ENCODE results near the gene KRTAP5-3.

The KRTAP5-3 gene

DNA sequence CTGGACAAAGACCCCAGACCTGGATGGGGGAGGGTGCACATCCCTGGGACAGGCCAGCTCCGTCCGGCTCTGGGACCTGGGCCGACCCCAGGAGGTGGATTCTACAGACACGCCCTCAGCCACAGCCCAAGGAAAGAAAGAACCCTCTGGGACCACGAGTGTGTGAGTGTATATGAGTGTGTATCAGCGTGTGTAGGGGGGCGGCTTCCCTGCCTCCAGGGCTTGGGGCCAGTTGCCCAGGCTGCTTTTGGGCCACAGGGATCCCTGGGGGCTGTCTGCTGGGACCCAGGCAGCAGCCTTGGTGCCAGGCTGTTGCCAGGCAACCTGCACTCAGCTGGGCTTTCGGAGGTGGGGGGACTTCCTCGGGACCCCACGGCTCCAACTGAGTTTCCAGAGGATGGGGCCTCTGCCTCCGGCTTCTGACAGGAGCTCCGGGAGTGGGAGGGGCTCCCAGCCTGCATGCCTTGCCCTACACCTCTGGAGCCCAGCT lies 45.1 kb downstream of the KRTAP5-3 start:
- DNase-seq = no peak

DNA sequence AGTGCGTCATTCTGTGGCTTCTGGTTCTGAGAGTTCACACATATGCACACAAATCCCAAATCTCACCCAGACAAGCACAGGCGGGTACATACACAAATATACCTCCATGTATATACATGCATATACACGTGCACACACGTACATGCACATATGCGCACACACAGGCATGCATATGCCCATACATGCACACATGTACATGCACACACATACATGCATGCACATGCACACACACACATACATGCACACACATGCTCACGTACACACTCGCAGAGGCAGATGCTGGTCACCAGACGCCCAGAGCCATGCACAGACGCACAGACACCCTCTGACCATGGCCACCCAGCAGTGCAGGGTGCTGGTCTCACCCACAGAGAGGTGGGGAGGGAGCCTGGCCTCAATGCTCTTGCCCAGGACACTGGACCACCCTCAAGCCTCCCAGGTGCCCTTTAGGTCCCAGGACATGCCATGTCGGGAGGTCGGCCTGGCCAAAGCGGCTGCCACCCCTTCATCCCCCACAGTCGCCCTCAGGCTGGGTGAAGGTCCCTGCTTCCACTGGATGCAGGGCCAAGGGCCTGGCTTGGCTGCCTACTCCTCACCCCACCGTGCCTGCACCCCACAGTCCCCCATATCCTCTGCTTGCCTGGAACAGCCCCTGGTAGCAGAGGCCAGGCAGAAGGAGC lies 45.7 kb downstream of the KRTAP5-3 start:
- no peak for DNase-seq

DNA sequence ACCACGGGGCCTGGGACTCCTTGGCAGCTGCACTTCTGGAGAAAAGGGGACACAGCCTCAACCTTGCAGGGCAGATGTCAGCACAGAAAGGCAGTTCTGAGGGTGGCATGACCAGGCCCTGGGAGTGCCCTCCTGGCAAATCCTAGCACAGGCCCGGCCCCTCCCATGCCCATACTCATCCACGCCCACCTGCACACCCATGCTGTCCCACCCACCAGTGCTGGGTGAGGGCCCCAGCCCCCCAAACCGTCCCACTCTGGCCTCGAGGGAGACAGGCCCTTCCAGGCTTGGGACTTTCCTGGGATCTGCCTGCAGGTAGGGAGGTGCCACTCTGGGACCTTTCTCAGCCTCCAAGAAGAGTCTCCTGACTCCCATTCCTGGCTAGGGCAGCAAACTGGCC lies 46.3 kb downstream of the KRTAP5-3 start:
- no peak for DNase-seq

DNA sequence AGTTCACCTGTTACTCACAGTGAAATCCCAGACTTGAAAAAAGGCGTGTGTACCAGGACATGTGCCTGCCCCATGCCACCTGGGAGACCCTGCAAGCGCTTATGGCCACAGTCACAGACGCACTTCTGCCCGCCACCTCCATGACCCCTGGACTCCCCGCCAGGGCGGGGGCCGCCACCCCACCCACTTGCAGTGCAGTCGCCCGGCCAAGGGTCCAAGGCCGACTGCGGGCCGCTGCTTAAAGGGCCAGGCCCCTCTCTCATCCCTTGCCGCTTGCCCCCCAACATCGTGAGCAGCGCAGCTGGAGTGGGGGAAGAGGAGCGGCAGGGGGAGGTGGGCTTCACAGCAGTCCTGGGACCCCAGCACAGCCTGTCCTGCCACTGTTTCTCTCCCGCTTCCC lies 47.0 kb downstream of the KRTAP5-3 start:
- DNase-seq = no peak

DNA sequence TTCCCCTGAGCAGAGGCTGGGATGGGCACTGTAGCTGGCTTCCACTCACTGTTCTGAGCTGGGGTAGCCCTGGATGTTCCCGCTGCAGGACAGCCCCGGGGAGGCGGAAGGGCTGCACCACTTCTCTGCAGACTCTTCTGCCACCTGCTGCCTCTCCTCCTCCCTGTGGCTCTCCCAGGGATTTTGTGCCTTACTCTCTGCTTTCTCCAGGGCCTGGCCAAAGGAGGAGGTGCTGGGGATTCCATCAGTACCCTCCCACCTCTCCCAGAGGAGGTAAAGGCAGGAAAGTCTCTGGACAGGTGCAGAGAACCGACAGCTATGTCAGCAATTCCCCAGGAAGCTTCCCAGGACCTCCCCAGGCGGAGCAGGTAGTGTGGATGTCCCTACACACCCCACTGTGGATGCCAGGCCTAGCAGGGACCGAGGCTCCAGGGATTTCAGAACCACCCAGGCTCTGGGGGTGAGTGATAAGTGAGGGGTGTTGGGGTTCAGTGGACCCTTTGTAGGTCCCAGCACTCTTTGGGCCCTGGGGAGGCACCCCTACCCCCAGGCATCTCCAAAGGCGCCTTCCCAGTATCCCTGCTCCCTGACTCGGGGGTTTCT lies 47.5 kb downstream of the KRTAP5-3 start:
- no peak for DNase-seq

DNA sequence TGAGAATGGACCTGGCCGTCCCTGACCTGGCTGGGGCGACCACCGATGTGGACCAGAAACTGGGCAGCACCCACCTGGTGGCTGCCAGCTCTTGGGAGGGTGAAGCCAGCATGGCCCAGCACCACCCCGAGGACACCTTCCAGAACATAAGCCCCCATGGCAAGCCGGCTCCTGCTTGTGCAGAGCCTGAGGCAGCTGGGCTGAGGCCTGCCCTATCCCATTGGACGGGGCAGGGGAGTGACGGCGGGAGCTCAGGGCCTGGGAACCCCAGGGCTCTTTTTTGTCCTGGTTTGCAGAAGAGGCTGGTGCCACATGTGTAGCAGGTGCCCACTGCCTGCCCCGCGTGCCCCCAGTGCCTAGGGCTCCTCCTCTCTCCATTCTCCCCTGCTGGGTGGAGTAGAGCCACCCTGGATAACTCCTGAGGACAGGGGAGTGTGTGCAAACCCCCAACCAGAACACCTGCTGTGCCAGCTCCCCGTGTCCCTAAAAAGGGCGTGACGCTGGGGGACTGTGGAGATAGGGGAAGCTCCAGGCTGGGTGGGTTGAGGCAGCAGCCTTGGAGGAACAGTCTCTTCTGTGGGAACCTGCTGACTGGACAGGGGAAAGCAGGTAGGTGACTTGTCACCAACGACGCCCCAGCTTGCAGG lies 48.1 kb downstream of the KRTAP5-3 start:
- no peak for DNase-seq

DNA sequence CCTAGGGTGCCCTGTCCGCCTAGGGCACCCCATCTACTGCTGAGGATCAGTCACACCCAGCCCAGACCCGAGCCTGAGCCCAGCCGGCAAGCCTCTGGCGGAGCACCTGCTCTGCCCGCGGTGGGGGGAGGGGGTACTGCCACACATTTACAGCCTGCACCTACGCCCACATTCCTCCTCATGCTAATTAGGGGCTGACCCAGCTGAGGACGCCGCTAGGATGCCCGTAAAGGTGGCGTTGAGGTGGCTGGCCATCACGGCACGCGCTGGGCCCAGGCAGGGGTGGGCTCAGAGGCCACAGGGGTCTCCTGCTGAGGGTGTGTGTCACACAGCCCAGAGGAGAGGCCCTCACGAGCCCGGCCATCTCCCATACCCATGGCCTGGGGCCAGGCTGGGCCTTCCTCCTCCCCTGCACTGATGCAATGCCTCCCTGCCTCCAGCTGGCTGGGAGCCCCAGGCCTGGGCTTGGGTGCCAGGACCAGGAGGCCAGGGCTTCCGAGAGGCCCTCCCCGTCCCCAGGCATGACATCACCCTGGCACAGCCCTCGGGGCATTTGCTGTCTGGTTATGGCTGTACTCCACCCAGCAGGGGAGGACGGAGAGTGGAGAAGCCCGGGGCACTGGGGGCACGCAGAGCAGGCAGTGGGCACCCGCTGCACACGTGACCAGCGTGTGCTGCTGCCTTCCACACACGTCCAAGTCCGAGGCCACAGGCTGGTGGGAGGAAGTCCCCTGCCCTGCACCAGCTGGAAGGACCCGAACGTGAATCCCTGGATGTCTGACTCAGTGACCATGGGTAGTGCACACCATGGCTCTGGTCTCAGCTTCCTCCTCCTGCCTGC lies 48.9 kb downstream of the KRTAP5-3 start:
- peak; percentile 12 for DNase-seq

DNA sequence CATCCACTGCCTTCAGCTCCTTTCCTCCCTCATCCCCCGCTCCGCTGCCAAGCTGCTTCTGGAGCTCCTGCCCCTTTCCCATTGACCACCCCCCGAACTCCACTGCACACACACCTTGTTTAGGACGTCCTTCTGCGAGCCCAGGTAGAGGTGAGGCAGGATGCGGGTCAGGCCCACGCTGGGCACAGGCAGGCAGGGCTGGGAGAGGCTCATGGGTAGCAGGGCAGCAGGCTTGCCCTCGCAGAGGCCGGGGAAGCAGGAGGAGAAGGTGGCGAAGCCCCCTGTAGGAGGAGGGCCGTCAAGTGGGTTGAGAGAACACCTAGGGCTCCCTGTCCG lies 49.5 kb downstream of the KRTAP5-3 start:
- DNase-seq = no peak

DNA sequence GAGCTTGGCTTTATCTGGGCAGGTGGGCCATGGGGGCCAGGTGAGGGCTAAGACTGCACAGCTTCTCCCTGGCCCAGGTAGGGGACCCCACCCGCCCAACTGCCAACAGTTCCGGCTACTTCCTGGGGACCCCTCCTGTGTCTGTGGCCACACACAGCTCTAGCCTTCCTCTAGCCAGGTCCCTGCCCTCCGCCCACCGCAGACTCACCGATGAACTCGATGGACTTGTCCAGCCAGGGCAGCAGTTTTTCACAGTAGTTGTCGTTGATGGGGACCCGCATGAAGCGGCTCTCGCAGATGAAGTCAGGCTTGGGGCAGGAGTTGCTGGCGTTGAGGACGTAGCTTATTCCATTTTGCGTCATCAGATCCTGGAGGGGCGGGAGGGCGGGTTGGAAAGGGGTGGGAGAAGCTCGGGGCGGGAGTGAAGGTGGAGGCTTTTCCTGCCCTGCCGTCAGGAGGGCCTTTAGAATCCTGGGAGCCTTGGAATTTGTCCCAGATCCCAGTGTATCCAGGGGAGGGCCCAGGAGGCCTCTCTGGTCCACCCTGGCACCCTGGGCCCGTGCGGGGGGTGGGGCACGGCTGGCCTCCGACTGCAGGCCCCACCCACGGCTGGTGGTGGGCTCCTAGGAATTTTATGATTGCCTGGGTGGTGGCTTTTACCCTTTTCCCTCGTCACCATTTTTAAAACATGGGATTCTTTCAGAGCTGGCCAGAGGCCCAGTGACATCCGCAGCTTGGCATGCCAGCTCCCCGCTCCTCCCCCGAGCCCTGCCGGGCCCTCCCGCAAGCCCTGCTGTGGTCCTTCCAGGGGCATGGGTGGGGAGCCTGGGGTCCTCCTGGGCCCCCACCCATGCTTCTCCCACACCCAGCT lies 50.1 kb downstream of the KRTAP5-3 start:
- peak; percentile 10 for DNase-seq
